Endothelial cell of hepatic sinusoid (primary cell): ENCODE results near the gene OR52J3.

Experiments used
- in situ Hi-C: cut with HindIII; loops from 2 replicates; pipeline ENCODE4 v1.10.0; 2017; ENCODE audit warnings: low sequenced_read_pairs

OR52J3 gene

DNA sequence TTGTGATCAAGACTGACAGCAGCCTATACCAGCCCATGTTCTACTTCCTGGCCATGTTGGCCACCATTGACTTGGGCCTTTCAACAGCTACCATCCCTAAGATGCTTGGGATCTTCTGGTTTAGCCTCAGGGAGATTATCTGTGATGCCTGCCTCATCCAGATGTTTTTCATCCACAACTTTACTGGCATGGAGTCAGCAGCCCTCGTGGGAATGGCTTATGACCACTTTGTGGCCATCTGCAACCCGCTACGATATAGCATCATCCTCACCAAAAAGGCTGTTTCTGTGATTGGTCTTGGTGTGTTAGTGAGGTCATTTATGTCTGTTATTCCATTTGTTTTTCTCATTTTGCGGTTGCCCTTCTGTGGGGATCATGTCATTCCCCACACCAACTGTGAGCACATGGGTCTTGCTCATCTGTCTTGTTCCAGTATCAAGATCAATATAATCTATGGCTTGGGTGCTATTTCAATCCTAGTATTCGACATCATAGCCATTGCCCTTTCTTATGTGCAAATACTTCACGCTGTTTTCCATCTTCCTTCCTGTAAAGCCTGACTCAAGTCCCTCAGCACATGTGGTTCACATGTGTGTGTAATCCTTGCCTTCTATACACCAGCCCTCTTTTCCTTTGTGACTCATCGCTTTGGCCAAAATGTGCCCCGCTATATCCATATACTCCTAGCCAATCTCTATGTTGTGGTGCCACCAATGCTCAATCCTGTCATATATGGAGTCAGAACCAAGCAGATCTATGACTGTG is 46.7 kb downstream of the OR52J3 start:
- in situ Hi-C loops: no loop called here

DNA sequence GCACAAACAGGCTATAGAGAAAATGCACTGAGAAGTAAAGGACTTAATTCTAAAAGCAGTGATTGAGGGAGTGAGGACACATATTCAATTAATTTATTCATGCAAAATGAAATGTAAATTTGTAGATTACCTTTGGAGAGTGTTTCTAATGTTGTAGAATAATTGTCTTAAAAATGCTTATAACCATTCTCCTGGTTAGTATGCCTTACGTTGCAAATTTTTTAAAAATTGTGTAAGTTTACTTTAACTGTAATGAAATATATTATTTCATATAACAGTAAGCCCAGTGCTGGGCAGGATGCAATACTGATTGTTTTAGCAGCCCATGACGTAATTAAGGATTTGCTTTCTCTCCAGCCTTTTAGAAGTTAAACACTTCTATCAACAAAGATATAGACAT is 49.7 kb downstream of the OR52J3 start:
- in situ Hi-C loops: no loop called here
